Kidney tubule cell (primary cell): ENCODE results near the gene SLC15A3.
A peak's percentile ranks its signal among the peaks of the same experiment; 100 is the strongest.

Experiments used
- DNase-seq: peaks from one replicate; pipeline ENCODE4 v3.0.0-alpha.2; 2018; ENCODE audit warnings: low spot score

The SLC15A3 gene

GRCh38 chr11:60928563-60929001, 23.4 kb downstream of the SLC15A3 start:
- DNase-seq, result no peak

GRCh38 chr11:60927600-60927999, 24.4 kb downstream of the SLC15A3 start:
- no peak for DNase-seq

GRCh38 chr11:60927061-60927592, 24.8 kb downstream of the SLC15A3 start:
- no peak for DNase-seq

GRCh38 chr11:60926500-60926899, 25.5 kb downstream of the SLC15A3 start:
- DNase-seq, result no peak

- DNase-seq, result peak; percentile 97
These were observed 26.1 kb downstream of the SLC15A3 start for GRCh38 chr11:60925868-60926267.

- peak; percentile 12 for DNase-seq
These were observed 26.8 kb downstream of the SLC15A3 start for GRCh38 chr11:60924906-60925853.

- DNase-seq, result peak; percentile 84
These were observed 27.7 kb downstream of the SLC15A3 start, which contains the start of gene TMEM132A for GRCh38 chr11:60924110-60924905. TSS of gene TMEM132A (plus strand) at chr11:60924460. CDS start at chr11:60924634, 174 bp downstream.

GRCh38 chr11:60923800-60924109, 28.2 kb downstream of the SLC15A3 start:
- DNase-seq, result no peak

GRCh38 chr11:60923326-60923725, 28.6 kb downstream of the SLC15A3 start:
- no peak for DNase-seq

GRCh38 chr11:60922906-60923305, 29.1 kb downstream of the SLC15A3 start:
- DNase-seq, result no peak

- DNase-seq, result no peak
These were observed 30.1 kb downstream of the SLC15A3 start for GRCh38 chr11:60921777-60922335.

- DNase-seq, result no peak
These were observed 30.7 kb downstream of the SLC15A3 start for GRCh38 chr11:60921259-60921658.

GRCh38 chr11:60919956-60920355, 32.0 kb downstream of the SLC15A3 start:
- DNase-seq, result no peak

GRCh38 chr11:60919320-60919719, 32.7 kb downstream of the SLC15A3 start:
- DNase-seq, result peak; percentile 69

- no peak for DNase-seq
These were observed 33.1 kb downstream of the SLC15A3 start for GRCh38 chr11:60918939-60919265.

- peak; percentile 86 for DNase-seq
These were observed 33.6 kb downstream of the SLC15A3 start for GRCh38 chr11:60918251-60918938.

GRCh38 chr11:60917267-60917666, 34.7 kb downstream of the SLC15A3 start:
- no peak for DNase-seq

GRCh38 chr11:60916669-60917206, 35.2 kb downstream of the SLC15A3 start:
- no peak for DNase-seq

GRCh38 chr11:60915248-60915914, 36.6 kb downstream of the SLC15A3 start:
- peak; percentile 86 for DNase-seq

GRCh38 chr11:60914633-60915247, 37.2 kb downstream of the SLC15A3 start:
- peak; percentile 45 for DNase-seq
